HepG2 (cell line): ENCODE results near the gene WFDC10A. TPM values are rescaled to one million over a fixed set of nuclear protein-coding genes. Genes with fewer than 3 reads are reported as not detected.

Source experiments
- KAT8 ChIP-seq: IDR thresholded peaks from 2 replicates; pipeline ENCODE4 v1.6.1; 2016; ENCODE audit warnings: missing genetic modification reagents, missing compliant biosample characterization
- KLF9 ChIP-seq: IDR thresholded peaks from 2 replicates; pipeline ENCODE4 v1.6.1; 2016; ENCODE audit warnings: low read depth
- MAFK ChIP-seq, 2 experiments: IDR thresholded peaks in 1 of 2; conservative IDR thresholded peaks in 1 of 2; 2 replicates each; pipeline ENCODE4 v1.6.1; 2011; ENCODE audit warnings: improper control_type of control experiment in 2 of 2, low read length in 2 of 2
- NR2F6 ChIP-seq, 2 experiments: IDR thresholded peaks; 2 replicates each; pipeline ENCODE4 v1.6.1; 2016; ENCODE audit warnings: antibody characterized with exemption in 1 of 2, mild to moderate bottlenecking in 1 of 2
- RAD21 ChIP-seq: fragments of 450-650 bp; formaldehyde crosslinking; IDR thresholded peaks from 2 replicates; pipeline ENCODE4 v1.5.0; 2020; ENCODE audit warnings: mild to moderate bottlenecking
- SOX13 ChIP-seq, 3 experiments: fragments of 450-650 bp in 1 of 3; sonication (generic) in 1 of 3; formaldehyde crosslinking in 1 of 3; IDR thresholded peaks in 2 of 3; conservative IDR thresholded peaks in 1 of 3; 2 replicates each; pipeline versions ENCODE4 v1.5.0 to v1.6.1; 2016 to 2020; ENCODE audit warnings: antibody characterized with exemption in 1 of 3, mild to moderate bottlenecking in 1 of 3, missing compliant biosample characterization in 1 of 3, missing genetic modification reagents in 1 of 3, moderate library complexity in 1 of 3
- ZBTB3 ChIP-seq: sonication (generic); formaldehyde crosslinking; IDR thresholded peaks from 2 replicates; pipeline ENCODE4 v1.4.0; 2020; ENCODE audit warnings: low read depth, mild to moderate bottlenecking, moderate library complexity, missing genetic modification reagents, borderline replicate concordance
- ZFP36 ChIP-seq: fragments of 150-350 bp; IDR thresholded peaks from 2 replicates; pipeline ENCODE4 v1.6.1; 2018; ENCODE audit warnings: borderline replicate concordance, low read length, low read depth; ENCODE audit not compliant: partially characterized antibody
- polyA plus RNA-seq, 8 experiments: library from polyadenylated mRNA; depleted of rRNA in 3 of 8; stranded (reverse) in 7 of 8; unstranded in 1 of 8; fragments of >200 nt; fragmentation: Illumina TruSeq in 4 of 8; extraction: Trizol in 4 of 8; gene quantifications; 2 replicates each; pipeline versions ENCODE4 v1.2.1 to v1.2.3, GENCODE V29; 2011 to 2016; ENCODE audit warnings: low read depth in 4 of 8, missing spikeins in 1 of 8, mixed read lengths in 1 of 8; ENCODE audit not compliant: insufficient read depth in 1 of 8
- total RNA-seq, 5 experiments: library from RNA; depleted of rRNA; stranded (reverse); fragments of >200 nt; fragmentation: Illumina TruSeq; extraction: Trizol; gene quantifications; 2 replicates each; pipeline ENCODE4 v1.2.3, GENCODE V29; 2016; ENCODE audit warnings: low read depth in 1 of 5
- TF ChIP-seq, protein P1 (sequence below): sonication (generic); formaldehyde crosslinking; IDR thresholded peaks from 2 replicates; pipeline ENCODE4 v1.5.0; 2020; ENCODE audit warnings: mild to moderate bottlenecking, missing genetic modification reagents
- TF ChIP-seq, protein P2 (sequence below): sonication (generic); formaldehyde crosslinking; IDR thresholded peaks from 2 replicates; pipeline ENCODE4 v1.4.0; 2020; ENCODE audit warnings: missing genetic modification reagents, borderline replicate concordance
- TF ChIP-seq, protein P3 (sequence below), 2 experiments: IDR thresholded peaks; 2 replicates each; pipeline ENCODE4 v1.6.1; 2011 to 2012; ENCODE audit warnings: low read length in 2 of 2, borderline replicate concordance in 1 of 2, low read depth in 1 of 2, mild to moderate bottlenecking in 1 of 2, moderate library complexity in 1 of 2
- TF ChIP-seq, protein P4 (sequence below): IDR thresholded peaks from 2 replicates; pipeline ENCODE4 v1.6.1; 2012; ENCODE audit warnings: low read depth, low read length, improper control_type of control experiment
- TF ChIP-seq, protein P5 (sequence below): sonication (generic); formaldehyde crosslinking; conservative IDR thresholded peaks from 2 replicates; pipeline ENCODE4 v1.8.1; 2023; ENCODE audit warnings: missing genetic modification reagents

WFDC10A gene
- total and polyA plus RNA-seq, 2 of the 13 experiments (the other 11 are each of a cell fraction or from before 2014, with no cell fraction given) = not detected

DNA sequence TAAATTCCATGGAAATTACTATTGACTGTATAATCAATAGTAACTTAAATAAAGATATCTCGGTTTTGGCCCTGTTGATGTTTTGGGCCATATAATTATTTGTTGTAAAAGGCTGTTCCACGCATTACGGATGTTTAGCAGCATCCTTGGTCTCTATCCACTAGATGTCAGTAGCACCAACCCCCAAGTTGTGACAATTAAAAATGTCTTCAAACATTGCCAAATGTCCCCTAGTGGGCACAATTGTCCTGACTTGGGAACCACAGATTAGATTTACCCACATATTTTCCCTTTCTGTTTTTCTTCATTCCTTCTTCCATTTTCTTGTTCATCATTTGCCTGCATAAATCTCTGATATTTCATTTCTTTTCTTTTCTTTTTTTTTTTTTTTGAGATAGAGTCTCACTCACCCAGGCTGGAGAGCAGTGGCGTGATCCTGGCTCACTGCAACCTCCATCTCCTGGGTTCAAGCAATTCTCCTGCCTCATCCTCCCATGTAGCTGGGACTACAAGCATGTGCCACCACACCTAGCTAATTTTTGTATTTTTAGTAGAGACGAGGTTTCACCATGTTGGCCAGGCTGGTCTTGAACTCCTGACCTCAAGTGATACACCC is 36.9 kb upstream of the WFDC10A start (continued):
- TF ChIP-seq ZBTB3 (CRISPR knock-in tag) (no peak), MAFK (conservative IDR thresholded peaks at IDR 0.05 in 1 of 2, IDR thresholded peaks at IDR 0.05 in 1 of 2; ENCODE audit: low read length in 2 of 2) (no peak), RAD21 (CRISPR knock-in tag) (peak; percentile 87), KLF9 (CRISPR knock-in tag) (no peak), ZFP36 (no peak), NR2F6 (IDR thresholded peaks at IDR 0.05) (peak; percentile 75), NR2F6 (CRISPR knock-in tag; IDR thresholded peaks at IDR 0.05) (peak; percentile 65; the same call in 1 of the 2 replicates), KAT8 (CRISPR knock-in tag) (peak; percentile 23; the same call in 1 of the 2 replicates), SOX13 (IDR thresholded peaks at IDR 0.05) (no peak), SOX13 (CRISPR knock-in tag; conservative IDR thresholded peaks at IDR 0.05 in 1 of 2, IDR thresholded peaks at IDR 0.05 in 1 of 2) (peak in 1 of 2 experiments; percentile 27; a peak in 1 of 4 replicates)
- TF ChIP-seq, protein P1, sequence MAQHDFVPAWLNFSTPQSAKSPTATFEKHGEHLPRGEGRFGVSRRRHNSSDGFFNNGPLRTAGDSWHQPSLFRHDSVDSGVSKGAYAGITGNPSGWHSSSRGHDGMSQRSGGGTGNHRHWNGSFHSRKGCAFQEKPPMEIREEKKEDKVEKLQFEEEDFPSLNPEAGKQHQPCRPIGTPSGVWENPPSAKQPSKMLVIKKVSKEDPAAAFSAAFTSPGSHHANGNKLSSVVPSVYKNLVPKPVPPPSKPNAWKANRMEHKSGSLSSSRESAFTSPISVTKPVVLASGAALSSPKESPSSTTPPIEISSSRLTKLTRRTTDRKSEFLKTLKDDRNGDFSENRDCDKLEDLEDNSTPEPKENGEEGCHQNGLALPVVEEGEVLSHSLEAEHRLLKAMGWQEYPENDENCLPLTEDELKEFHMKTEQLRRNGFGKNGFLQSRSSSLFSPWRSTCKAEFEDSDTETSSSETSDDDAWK (CRISPR knock-in tag) = no peak
- TF ChIP-seq, protein P2, sequence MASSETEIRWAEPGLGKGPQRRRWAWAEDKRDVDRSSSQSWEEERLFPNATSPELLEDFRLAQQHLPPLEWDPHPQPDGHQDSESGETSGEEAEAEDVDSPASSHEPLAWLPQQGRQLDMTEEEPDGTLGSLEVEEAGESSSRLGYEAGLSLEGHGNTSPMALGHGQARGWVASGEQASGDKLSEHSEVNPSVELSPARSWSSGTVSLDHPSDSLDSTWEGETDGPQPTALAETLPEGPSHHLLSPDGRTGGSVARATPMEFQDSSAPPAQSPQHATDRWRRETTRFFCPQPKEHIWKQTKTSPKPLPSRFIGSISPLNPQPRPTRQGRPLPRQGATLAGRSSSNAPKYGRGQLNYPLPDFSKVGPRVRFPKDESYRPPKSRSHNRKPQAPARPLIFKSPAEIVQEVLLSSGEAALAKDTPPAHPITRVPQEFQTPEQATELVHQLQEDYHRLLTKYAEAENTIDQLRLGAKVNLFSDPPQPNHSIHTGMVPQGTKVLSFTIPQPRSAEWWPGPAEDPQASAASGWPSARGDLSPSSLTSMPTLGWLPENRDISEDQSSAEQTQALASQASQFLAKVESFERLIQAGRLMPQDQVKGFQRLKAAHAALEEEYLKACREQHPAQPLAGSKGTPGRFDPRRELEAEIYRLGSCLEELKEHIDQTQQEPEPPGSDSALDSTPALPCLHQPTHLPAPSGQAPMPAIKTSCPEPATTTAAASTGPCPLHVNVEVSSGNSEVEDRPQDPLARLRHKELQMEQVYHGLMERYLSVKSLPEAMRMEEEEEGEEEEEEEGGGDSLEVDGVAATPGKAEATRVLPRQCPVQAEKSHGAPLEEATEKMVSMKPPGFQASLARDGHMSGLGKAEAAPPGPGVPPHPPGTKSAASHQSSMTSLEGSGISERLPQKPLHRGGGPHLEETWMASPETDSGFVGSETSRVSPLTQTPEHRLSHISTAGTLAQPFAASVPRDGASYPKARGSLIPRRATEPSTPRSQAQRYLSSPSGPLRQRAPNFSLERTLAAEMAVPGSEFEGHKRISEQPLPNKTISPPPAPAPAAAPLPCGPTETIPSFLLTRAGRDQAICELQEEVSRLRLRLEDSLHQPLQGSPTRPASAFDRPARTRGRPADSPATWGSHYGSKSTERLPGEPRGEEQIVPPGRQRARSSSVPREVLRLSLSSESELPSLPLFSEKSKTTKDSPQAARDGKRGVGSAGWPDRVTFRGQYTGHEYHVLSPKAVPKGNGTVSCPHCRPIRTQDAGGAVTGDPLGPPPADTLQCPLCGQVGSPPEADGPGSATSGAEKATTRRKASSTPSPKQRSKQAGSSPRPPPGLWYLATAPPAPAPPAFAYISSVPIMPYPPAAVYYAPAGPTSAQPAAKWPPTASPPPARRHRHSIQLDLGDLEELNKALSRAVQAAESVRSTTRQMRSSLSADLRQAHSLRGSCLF (CRISPR knock-in tag) = no peak
- TF ChIP-seq, protein P3, sequence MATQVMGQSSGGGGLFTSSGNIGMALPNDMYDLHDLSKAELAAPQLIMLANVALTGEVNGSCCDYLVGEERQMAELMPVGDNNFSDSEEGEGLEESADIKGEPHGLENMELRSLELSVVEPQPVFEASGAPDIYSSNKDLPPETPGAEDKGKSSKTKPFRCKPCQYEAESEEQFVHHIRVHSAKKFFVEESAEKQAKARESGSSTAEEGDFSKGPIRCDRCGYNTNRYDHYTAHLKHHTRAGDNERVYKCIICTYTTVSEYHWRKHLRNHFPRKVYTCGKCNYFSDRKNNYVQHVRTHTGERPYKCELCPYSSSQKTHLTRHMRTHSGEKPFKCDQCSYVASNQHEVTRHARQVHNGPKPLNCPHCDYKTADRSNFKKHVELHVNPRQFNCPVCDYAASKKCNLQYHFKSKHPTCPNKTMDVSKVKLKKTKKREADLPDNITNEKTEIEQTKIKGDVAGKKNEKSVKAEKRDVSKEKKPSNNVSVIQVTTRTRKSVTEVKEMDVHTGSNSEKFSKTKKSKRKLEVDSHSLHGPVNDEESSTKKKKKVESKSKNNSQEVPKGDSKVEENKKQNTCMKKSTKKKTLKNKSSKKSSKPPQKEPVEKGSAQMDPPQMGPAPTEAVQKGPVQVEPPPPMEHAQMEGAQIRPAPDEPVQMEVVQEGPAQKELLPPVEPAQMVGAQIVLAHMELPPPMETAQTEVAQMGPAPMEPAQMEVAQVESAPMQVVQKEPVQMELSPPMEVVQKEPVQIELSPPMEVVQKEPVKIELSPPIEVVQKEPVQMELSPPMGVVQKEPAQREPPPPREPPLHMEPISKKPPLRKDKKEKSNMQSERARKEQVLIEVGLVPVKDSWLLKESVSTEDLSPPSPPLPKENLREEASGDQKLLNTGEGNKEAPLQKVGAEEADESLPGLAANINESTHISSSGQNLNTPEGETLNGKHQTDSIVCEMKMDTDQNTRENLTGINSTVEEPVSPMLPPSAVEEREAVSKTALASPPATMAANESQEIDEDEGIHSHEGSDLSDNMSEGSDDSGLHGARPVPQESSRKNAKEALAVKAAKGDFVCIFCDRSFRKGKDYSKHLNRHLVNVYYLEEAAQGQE (IDR thresholded peaks at IDR 0.05; ENCODE audit: borderline replicate concordance in 1 of 2, low read depth in 1 of 2, low read length in 2 of 2) = no peak
- TF ChIP-seq, protein P4, sequence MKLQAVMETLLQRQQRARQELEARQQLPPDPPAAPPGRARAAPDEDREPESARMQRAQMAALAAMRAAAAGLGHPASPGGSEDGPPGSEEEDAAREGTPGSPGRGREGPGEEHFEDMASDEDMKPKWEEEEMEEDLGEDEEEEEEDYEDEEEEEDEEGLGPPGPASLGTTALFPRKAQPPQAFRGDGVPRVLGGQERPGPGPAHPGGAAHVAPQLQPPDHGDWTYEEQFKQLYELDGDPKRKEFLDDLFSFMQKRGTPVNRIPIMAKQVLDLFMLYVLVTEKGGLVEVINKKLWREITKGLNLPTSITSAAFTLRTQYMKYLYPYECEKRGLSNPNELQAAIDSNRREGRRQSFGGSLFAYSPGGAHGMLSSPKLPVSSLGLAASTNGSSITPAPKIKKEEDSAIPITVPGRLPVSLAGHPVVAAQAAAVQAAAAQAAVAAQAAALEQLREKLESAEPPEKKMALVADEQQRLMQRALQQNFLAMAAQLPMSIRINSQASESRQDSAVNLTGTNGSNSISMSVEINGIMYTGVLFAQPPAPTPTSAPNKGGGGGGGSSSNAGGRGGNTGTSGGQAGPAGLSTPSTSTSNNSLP = peak; percentile 98
- TF ChIP-seq, protein P5, sequence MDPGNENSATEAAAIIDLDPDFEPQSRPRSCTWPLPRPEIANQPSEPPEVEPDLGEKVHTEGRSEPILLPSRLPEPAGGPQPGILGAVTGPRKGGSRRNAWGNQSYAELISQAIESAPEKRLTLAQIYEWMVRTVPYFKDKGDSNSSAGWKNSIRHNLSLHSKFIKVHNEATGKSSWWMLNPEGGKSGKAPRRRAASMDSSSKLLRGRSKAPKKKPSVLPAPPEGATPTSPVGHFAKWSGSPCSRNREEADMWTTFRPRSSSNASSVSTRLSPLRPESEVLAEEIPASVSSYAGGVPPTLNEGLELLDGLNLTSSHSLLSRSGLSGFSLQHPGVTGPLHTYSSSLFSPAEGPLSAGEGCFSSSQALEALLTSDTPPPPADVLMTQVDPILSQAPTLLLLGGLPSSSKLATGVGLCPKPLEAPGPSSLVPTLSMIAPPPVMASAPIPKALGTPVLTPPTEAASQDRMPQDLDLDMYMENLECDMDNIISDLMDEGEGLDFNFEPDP = no peak
